HEK293 (cell line): ENCODE results near the gene LRRC75A.

ENCODE experiments used
- CTCF ChIA-PET: fragments of 350-600 bp; formaldehyde crosslinking; extraction: SDS; loops from one replicate; lab custom pipeline; 2021; ENCODE audit warnings: antibody characterized with exemption; lab: Yijun Ruan, JAX
- POLR2A ChIA-PET: fragments of 300-600 bp; formaldehyde crosslinking; extraction: SDS; loops from one replicate; lab custom pipeline; 2020; ENCODE audit warnings: antibody characterized with exemption, inconsistent platforms; lab: Yijun Ruan, JAX
- H3K27ac ChIP-seq: fragments of 200-500 bp; sonication (Bioruptor generic); 2 replicates; pipeline ENCODE4 v1.5.1; 2014; ENCODE audit warnings: low read depth, low read length, control low read depth, inconsistent platforms; ENCODE audit errors: extremely low read depth
- H3K36me3 ChIP-seq, 2 experiments: fragments of 200-500 bp in 1 of 2; sonication (Bioruptor generic) in 1 of 2; 1 replicate in 1 of 2; 2 replicates in 1 of 2; pipeline ENCODE4 v1.5.1; 2014 to 2017; ENCODE audit warnings: inconsistent platforms in 2 of 2, low read length in 2 of 2; ENCODE audit not compliant: control insufficient read depth in 2 of 2, insufficient read depth in 1 of 2
- H3K4me1 ChIP-seq: fragments of 200-500 bp; sonication (Bioruptor generic); 2 replicates; pipeline ENCODE4 v1.5.1; 2014; ENCODE audit warnings: mild to moderate bottlenecking, low read length, inconsistent platforms; ENCODE audit not compliant: control insufficient read depth, insufficient read depth
- H3K4me3 ChIP-seq: 2 replicates; pipeline ENCODE4 v1.5.1; 2011; ENCODE audit warnings: low read depth, mild to moderate bottlenecking, control low read depth, low read length, moderate library complexity
- H3K9me3 ChIP-seq: fragments of 200-500 bp; sonication (Bioruptor generic); 2 replicates; pipeline ENCODE4 v1.5.1; 2014; ENCODE audit warnings: low read depth, low read length, inconsistent platforms; ENCODE audit not compliant: control insufficient read depth, insufficient read depth
- HIC1 ChIP-seq: fragments of 450-650 bp; formaldehyde crosslinking; IDR thresholded peaks from 2 replicates; pipeline ENCODE4 v1.5.1; 2016; ENCODE audit warnings: missing biosample characterization, missing genetic modification characterization
- KLF17 ChIP-seq: fragments of 450-650 bp; formaldehyde crosslinking; IDR thresholded peaks from 2 replicates; pipeline ENCODE4 v1.5.1; 2016; ENCODE audit warnings: missing biosample characterization, missing genetic modification characterization
- MZF1 ChIP-seq: fragments of 450-650 bp; formaldehyde crosslinking; IDR thresholded peaks from 2 replicates; pipeline ENCODE4 v1.5.1; 2017; ENCODE audit warnings: missing biosample characterization, missing genetic modification characterization, borderline replicate concordance
- OSR2 ChIP-seq: fragments of 450-650 bp; formaldehyde crosslinking; IDR thresholded peaks from 2 replicates; pipeline ENCODE4 v1.5.1; 2016; ENCODE audit warnings: missing biosample characterization, missing genetic modification characterization
- REPIN1 ChIP-seq: fragments of 450-650 bp; formaldehyde crosslinking; IDR thresholded peaks from 2 replicates; pipeline ENCODE4 v1.5.1; 2017; ENCODE audit warnings: missing biosample characterization, missing genetic modification characterization, low read depth
- ZBTB17 ChIP-seq: fragments of 450-650 bp; formaldehyde crosslinking; IDR thresholded peaks from 2 replicates; pipeline ENCODE4 v1.5.1; 2016; ENCODE audit warnings: missing biosample characterization, missing genetic modification characterization
- ZNF10 ChIP-seq: fragments of 450-650 bp; formaldehyde crosslinking; IDR thresholded peaks from 2 replicates; pipeline ENCODE4 v1.5.1; 2017; ENCODE audit warnings: missing biosample characterization, missing genetic modification characterization
- ZNF132 ChIP-seq: fragments of 450-650 bp; formaldehyde crosslinking; IDR thresholded peaks from 2 replicates; pipeline ENCODE4 v1.5.1; 2017; ENCODE audit warnings: missing biosample characterization, missing genetic modification characterization, borderline replicate concordance
- ZNF26 ChIP-seq: fragments of 450-650 bp; formaldehyde crosslinking; IDR thresholded peaks from 2 replicates; pipeline ENCODE4 v1.5.1; 2016; ENCODE audit warnings: missing biosample characterization, missing genetic modification characterization
- ZNF266 ChIP-seq: fragments of 450-650 bp; formaldehyde crosslinking; IDR thresholded peaks from 2 replicates; pipeline ENCODE4 v1.5.1; 2016; ENCODE audit warnings: missing biosample characterization, missing genetic modification characterization, low read depth
- ZNF362 ChIP-seq: fragments of 450-650 bp; formaldehyde crosslinking; IDR thresholded peaks from 2 replicates; pipeline ENCODE4 v1.5.1; 2016; ENCODE audit warnings: missing biosample characterization, missing genetic modification characterization
- ZNF426 ChIP-seq: fragments of 450-650 bp; formaldehyde crosslinking; IDR thresholded peaks from 2 replicates; pipeline ENCODE4 v1.5.1; 2017; ENCODE audit warnings: missing biosample characterization, missing genetic modification characterization, mild to moderate bottlenecking, inconsistent platforms, moderate library complexity
- ZNF555 ChIP-seq: fragments of 450-650 bp; formaldehyde crosslinking; conservative IDR thresholded peaks from 2 replicates; pipeline ENCODE4 v1.5.1; 2017; ENCODE audit warnings: missing biosample characterization, mild to moderate bottlenecking, missing genetic modification characterization, inconsistent platforms
- ZNF785 ChIP-seq: fragments of 450-650 bp; formaldehyde crosslinking; IDR thresholded peaks from 2 replicates; pipeline ENCODE4 v1.5.1; 2016; ENCODE audit warnings: missing biosample characterization, missing genetic modification characterization
- ZXDB ChIP-seq: fragments of 450-650 bp; formaldehyde crosslinking; IDR thresholded peaks from 2 replicates; pipeline ENCODE4 v1.5.1; 2016; ENCODE audit warnings: missing biosample characterization, missing genetic modification characterization
- TF ChIP-seq, protein P1 (sequence below): fragments of 450-650 bp; formaldehyde crosslinking; IDR thresholded peaks from 2 replicates; pipeline ENCODE4 v1.5.1; 2016; ENCODE audit warnings: missing biosample characterization, missing genetic modification characterization
- TF ChIP-seq, protein P2 (sequence below): fragments of 450-650 bp; formaldehyde crosslinking; IDR thresholded peaks from 2 replicates; pipeline ENCODE4 v1.5.1; 2017; ENCODE audit warnings: missing biosample characterization, missing genetic modification characterization

Gene LRRC75A

GRCh38 chr17:16439811-16440351 lies 52.1 kb downstream of the LRRC75A start:
- TF ChIP-seq ZNF10 (tag by site-specific recombination) (0 out of 2 replicates have a peak, but pooled peaks have one; percentile 18), OSR2 (tag by site-specific recombination) (no peak), MZF1 (tag by site-specific recombination) (no peak), ZNF426 (no peak), ZNF785 (tag by site-specific recombination) (no peak), KLF17 (no peak), ZBTB17 (tag by site-specific recombination) (peak; percentile 47; the same call in 1 of the 2 replicates), ZNF266 (no peak)
- TF ChIP-seq, protein P1, sequence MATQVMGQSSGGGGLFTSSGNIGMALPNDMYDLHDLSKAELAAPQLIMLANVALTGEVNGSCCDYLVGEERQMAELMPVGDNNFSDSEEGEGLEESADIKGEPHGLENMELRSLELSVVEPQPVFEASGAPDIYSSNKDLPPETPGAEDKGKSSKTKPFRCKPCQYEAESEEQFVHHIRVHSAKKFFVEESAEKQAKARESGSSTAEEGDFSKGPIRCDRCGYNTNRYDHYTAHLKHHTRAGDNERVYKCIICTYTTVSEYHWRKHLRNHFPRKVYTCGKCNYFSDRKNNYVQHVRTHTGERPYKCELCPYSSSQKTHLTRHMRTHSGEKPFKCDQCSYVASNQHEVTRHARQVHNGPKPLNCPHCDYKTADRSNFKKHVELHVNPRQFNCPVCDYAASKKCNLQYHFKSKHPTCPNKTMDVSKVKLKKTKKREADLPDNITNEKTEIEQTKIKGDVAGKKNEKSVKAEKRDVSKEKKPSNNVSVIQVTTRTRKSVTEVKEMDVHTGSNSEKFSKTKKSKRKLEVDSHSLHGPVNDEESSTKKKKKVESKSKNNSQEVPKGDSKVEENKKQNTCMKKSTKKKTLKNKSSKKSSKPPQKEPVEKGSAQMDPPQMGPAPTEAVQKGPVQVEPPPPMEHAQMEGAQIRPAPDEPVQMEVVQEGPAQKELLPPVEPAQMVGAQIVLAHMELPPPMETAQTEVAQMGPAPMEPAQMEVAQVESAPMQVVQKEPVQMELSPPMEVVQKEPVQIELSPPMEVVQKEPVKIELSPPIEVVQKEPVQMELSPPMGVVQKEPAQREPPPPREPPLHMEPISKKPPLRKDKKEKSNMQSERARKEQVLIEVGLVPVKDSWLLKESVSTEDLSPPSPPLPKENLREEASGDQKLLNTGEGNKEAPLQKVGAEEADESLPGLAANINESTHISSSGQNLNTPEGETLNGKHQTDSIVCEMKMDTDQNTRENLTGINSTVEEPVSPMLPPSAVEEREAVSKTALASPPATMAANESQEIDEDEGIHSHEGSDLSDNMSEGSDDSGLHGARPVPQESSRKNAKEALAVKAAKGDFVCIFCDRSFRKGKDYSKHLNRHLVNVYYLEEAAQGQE (tag by site-specific recombination) = no peak
- Histone ChIP-seq H3K36me3 (peaks cover 22 to 55% of the 10 kb centered on the region in 2 experiments), H3K9me3 (no peaks in the 10 kb centered on the region), H3K27ac (peak overlapping the region; percentile 90), H3K4me3 (peak overlapping the region; percentile 83), H3K4me1 (no peaks in the 10 kb centered on the region)
- ChIA-PET CTCF (interaction anchor here (0.8 to 2.8 kb wide), 5 partner anchors 11 to 86 kb away, joined by 4 to 31 read pairs (median 7); no protein-coding TSS in a partner anchor), POLR2A (interaction anchor here (0.9 to 6.0 kb wide), 7 partner anchors 11 to 96 kb away, joined by 3 to 54 read pairs (median 13); partner anchors contain the start of genes CENPV and UBB)

DNA sequence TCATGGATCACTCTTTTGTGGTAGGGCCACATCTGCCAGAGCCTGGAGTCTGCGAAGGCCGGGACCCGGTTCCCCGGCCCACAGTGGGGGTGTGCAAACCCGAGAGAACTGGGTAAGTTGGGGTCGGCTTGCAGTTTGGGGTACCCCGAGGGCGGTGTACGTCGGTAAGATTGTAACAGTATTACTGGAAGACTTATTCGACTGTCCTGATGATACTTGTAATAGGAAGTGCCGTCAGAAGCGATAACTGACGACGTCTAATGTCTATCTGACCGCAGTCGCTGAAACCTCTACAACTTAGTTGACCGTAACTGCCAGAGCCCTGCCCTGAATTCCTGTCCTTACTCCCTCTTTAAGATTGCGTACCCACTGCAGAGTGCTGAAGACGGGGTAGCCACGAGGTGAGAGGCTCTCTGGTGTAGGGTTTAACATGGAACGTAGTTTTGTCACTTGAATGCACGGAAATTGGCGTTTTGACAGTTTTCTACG lies 52.6 kb downstream of the LRRC75A start:
- Histone ChIP-seq H3K9me3 (no peaks in the 10 kb centered on the region), H3K36me3 (peaks cover 22 to 53% of the 10 kb centered on the region in 2 experiments), H3K4me3 (peak overlapping the region; percentile 83), H3K27ac (peak overlapping the region; percentile 90), H3K4me1 (no peaks in the 10 kb centered on the region)
- ChIA-PET POLR2A (interaction anchor here (1.2 to 2.5 kb wide), 30 partner anchors 9 to 226 kb away, joined by 3 to 86 read pairs (median 10); partner anchors contain the start of genes CENPV, NCOR1, PIGL and UBB), CTCF (interaction anchor here (0.6 to 2.8 kb wide), 7 partner anchors 11 to 86 kb away, joined by 4 to 31 read pairs (median 13); no protein-coding TSS in a partner anchor)
- TF ChIP-seq HIC1 = no peak

- ChIA-PET POLR2A (interaction anchor here (0.5 to 2.5 kb wide), 47 partner anchors 8 to 784 kb away, joined by 3 to 86 read pairs (median 4); partner anchors contain the start of genes CENPV, NCOR1, PIGL and TRPV2), CTCF (interaction anchor here (0.6 to 2.8 kb wide), 10 partner anchors 11 to 85 kb away, joined by 3 to 21 read pairs (median 8); partner anchors contain the start of gene TRPV2)
- H3K27ac ChIP-seq = peak overlapping the region; percentile 90
- TF ChIP-seq ZXDB (tag by site-specific recombination) = peak; percentile 23; the same call in 1 of the 2 replicates
- TF ChIP-seq, protein P2, sequence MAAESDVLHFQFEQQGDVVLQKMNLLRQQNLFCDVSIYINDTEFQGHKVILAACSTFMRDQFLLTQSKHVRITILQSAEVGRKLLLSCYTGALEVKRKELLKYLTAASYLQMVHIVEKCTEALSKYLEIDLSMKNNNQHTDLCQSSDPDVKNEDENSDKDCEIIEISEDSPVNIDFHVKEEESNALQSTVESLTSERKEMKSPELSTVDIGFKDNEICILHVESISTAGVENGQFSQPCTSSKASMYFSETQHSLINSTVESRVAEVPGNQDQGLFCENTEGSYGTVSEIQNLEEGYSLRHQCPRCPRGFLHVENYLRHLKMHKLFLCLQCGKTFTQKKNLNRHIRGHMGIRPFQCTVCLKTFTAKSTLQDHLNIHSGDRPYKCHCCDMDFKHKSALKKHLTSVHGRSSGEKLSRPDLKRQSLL (tag by site-specific recombination) = 0 out of 2 replicates have a peak, but pooled peaks have one; percentile 37
- TF ChIP-seq ZNF132 (tag by site-specific recombination) = no peak
- no peak for TF ChIP-seq ZNF362 (tag by site-specific recombination)
- no peak for TF ChIP-seq ZNF555 (tag by site-specific recombination)
- no peak for TF ChIP-seq REPIN1 (tag by site-specific recombination)
- TF ChIP-seq ZNF26 (tag by site-specific recombination) = no peak
Measured at GRCh38 chr17:16438557-16439302, 53.3 kb downstream of the LRRC75A start.

More at GRCh38 chr17:16438557-16439302, 53.3 kb downstream of the LRRC75A start:
- H3K4me1 ChIP-seq = no peaks in the 10 kb centered on the region
- H3K36me3 ChIP-seq = peaks cover 22 to 46% of the 10 kb centered on the region in 2 experiments
- no peaks in the 10 kb centered on the region for H3K9me3 ChIP-seq
- peak overlapping the region; percentile 83 for H3K4me3 ChIP-seq
